ENCODE results near the gene CHEK1.

Gene CHEK1

DNA sequence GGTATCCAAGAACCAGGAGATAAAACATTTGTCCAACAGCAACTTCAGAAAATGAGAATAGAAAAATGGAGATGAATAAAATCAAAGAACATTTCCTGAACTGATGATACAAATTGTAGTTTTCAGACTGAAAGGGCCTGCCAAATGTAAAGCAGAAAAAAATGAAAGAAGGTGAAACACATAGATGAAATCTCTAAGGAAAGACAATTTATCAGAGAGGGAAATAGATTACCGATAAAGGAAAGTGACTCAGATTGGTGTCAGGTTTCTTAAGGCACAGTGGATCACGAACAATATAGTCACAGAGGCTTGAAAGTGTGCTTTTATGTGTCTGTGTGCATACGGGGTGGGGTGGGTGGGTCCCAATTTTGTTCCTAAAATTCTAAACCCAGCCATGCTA lies 36.5 kb upstream of the CHEK1 start:
- TF ChIP-seq ZFX (IDR thresholded peaks at IDR 0.05) = no peak
- TF ChIP-seq, protein P1, sequence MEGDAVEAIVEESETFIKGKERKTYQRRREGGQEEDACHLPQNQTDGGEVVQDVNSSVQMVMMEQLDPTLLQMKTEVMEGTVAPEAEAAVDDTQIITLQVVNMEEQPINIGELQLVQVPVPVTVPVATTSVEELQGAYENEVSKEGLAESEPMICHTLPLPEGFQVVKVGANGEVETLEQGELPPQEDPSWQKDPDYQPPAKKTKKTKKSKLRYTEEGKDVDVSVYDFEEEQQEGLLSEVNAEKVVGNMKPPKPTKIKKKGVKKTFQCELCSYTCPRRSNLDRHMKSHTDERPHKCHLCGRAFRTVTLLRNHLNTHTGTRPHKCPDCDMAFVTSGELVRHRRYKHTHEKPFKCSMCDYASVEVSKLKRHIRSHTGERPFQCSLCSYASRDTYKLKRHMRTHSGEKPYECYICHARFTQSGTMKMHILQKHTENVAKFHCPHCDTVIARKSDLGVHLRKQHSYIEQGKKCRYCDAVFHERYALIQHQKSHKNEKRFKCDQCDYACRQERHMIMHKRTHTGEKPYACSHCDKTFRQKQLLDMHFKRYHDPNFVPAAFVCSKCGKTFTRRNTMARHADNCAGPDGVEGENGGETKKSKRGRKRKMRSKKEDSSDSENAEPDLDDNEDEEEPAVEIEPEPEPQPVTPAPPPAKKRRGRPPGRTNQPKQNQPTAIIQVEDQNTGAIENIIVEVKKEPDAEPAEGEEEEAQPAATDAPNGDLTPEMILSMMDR (conservative IDR thresholded peaks at IDR 0.05) = no peak
- H3K27ac ChIP-seq = peak overlapping the region; percentile 24; the same call in 1 of the 2 replicates

DNA sequence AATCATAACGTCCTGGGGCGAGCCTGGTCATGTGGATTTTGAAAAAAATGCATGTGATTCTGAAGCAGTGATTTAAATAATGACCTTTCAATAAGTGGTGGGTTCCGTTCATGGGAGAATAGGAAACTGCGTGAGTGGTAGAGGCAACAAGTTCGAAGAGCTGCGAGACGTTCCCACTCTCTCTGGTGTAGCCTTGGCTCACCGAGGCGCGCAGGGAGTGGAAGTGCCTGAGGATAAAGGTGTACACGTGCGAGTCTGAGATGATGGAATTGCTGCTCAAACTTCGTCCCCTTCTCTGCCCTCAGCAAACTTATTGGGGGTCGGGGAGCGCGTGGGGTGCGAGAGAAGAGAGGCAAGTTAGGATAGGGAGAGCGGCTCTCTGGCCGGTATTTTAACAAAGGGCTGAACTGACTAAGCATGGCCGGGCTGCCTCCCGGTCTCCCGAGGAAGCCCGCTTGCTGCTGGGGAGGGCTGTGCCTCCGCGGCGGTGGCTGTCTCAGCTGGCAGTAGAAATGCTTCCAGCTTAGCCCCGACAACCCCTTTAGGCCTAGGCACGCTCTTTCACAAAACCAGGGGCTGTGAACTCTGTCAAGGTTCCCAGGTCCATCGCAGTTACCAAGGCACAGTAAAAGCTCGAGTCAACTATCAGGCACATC lies 33.2 kb upstream of the CHEK1 start:
- TF ChIP-seq, protein P1 (conservative IDR thresholded peaks at IDR 0.05) = no peak
- TF ChIP-seq ZFX (IDR thresholded peaks at IDR 0.05) = no peak; the same call in 1 of the 2 replicates
- H3K27ac ChIP-seq = peak overlapping the region; percentile 95

DNA sequence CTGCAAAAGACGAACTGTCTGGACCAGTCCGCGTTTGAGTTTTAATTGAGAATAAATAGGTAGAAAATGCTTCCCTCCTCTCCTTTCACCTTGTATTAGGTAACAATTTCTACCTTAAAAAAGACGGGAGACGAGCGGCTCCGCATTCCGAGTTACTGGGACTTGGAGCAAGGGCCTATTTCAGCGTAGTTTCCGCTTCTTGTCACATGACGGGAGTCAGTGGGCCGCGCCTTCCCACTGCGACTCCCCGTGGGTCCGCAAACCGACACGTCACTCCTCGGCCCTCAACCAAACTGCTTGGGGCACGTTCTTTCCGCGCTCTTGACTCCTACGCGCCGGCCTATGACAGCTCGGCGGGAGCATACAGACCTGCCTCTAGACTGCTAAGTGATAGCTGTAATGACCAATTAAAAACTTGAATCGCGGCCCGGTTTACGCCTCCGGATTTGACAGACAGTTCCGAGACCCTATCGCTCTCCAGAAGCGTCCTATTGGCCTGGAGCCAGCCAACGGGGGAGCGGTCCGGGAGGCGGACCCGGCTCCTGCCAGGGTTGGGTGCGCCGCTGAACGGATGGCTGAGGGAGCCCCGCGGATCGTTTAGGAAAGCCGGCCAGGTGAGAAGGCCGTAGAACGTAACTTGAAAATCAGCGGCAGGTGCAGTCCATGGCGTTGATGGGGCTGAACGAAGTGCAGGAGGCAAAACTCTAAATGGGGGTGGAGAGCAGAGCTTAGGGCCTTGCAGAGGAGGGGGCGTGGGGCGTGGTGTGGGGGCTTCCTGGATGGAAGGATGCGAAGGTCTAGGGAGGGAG lies 32.5 kb upstream of the CHEK1 start, which contains the start of gene STT3A:
Gene STT3A (plus strand): TSS at position 548 of the 809 bp plus-strand sequence. CDS start 3,064 bp downstream, outside the sequence.
- TF ChIP-seq, protein P1 (conservative IDR thresholded peaks at IDR 0.05) = no peak
- peak; percentile 61 for TF ChIP-seq ZFX (IDR thresholded peaks at IDR 0.05)
- H3K27ac ChIP-seq = peak within 1 kb of the TSS; percentile 95

DNA sequence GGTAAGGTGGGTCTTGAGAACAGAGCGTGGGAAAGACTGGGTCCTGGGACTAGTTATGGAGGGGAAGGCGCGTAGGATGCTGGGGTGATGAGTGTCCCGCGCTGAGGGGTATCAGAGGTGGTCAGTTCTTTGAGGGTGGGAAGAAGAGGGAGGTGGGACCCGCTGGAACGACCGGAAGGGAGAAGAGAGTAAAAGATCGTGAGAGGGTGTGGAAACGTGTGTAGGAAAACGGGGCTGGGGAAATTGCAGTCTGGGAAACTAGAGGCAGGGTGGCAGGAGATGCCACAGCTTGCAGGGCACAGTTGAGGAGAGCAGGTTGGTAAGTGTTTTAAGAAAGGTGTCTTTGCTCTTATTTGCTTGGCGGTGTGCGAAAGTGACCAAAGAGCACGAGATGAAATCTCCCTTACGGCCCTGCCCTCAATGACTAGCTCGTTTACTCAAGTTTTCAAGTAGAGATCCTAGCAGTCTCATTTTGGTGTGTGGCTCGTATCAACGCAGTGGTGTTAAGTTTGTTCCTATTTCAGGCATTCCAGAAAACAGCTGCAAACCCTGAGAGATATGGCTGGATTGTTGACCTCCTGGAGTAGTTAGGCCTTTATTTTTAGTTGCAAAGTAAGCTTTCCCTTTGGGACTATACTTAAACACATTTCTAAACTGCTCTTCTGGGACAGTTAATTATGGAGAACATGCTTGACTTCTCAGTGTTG lies 31.7 kb upstream of the CHEK1 start:
- peak overlapping the region; percentile 95 for H3K27ac ChIP-seq
- TF ChIP-seq, protein P1 (conservative IDR thresholded peaks at IDR 0.05) = no peak
- no peak for TF ChIP-seq ZFX (IDR thresholded peaks at IDR 0.05)

DNA sequence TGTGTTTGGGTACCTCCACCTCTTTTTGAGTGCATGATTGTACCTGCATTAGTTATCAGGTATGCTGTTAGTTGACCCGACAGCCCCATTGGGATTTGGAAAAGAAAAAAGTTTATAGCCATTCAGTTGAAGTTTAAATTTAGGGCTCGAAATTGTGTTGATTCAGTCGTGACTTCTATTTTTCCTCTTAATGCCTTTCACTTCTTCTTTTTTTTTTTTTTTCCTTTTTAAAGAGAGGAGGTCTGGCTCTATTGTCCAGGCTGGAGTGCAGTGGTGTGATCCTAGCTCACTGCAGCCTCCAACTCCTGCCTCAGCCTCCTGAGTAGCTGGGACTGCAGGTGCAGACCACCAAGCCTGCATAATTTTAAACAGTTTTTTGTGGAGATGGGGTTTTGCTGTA lies 30.0 kb upstream of the CHEK1 start:
- no peak overlapping the region for H3K27ac ChIP-seq
- no peak for TF ChIP-seq ZFX (IDR thresholded peaks at IDR 0.05)
- TF ChIP-seq, protein P1 (conservative IDR thresholded peaks at IDR 0.05) = no peak

DNA sequence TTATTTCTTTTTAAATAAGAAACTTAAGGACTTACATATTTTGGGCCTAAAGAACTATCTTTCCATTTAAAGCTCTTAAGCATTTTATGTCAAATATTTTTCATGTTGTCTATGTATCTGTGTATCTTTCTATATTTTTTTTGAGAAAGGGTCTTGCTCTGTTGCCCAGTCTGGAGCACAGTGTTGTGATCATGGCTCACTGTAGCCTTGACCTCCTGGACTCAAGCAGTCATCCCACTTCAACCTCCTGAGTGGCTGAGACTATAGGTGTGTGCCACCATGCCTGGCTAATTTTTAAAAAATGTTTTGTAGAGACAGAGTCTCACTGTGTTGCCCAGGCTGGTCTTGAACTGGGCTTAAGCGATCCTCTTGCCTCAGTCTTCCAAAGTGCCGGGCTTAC lies 24.3 kb upstream of the CHEK1 start:
- TF ChIP-seq ZFX (IDR thresholded peaks at IDR 0.05) = no peak
- TF ChIP-seq, protein P1 (conservative IDR thresholded peaks at IDR 0.05) = no peak

More for the DNA sequence above, 24.3 kb upstream of the CHEK1 start:
- H3K27ac ChIP-seq = no peak overlapping the region
